DOHH2 (cell line): ENCODE data around the gene SEMA3D.

Experiments
- H3F3A ChIP-seq: fragments of 200-600 bp; sonication (generic), shearing (Covaris generic); 2 replicates; pipeline ENCODE4 v1.6.0; 2016; ENCODE audit warnings: antibody characterized with exemption, mild to moderate bottlenecking; ENCODE audit not compliant: control insufficient read depth, insufficient read depth
- H3K27ac ChIP-seq: fragments of 200-600 bp; sonication (generic); 2 replicates; pipeline ENCODE4 v1.5.1; 2014; ENCODE audit warnings: low read depth, mild to moderate bottlenecking, low read length, moderate library complexity
- H3K27me3 ChIP-seq: fragments of 200-600 bp; sonication (generic); 2 replicates; pipeline ENCODE4 v1.6.1; 2014; ENCODE audit warnings: mild to moderate bottlenecking, low read length, mixed read lengths; ENCODE audit not compliant: control insufficient read depth
- H3K36me3 ChIP-seq: fragments of 200-600 bp; sonication (generic); 2 replicates; pipeline ENCODE4 v1.6.1; 2014; ENCODE audit warnings: mild to moderate bottlenecking, low read length, moderate library complexity, mixed read lengths; ENCODE audit not compliant: control insufficient read depth
- H3K4me1 ChIP-seq: fragments of 200-600 bp; sonication (generic); 2 replicates; pipeline ENCODE4 v1.6.1; 2014; ENCODE audit warnings: mild to moderate bottlenecking, low read length, mixed read lengths; ENCODE audit not compliant: control insufficient read depth
- H3K4me2 ChIP-seq: fragments of 200-600 bp; sonication (generic); 2 replicates; pipeline ENCODE4 v1.6.0; 2014; ENCODE audit warnings: mild to moderate bottlenecking, low read length, moderate library complexity
- H3K4me3 ChIP-seq: fragments of 200-600 bp; sonication (generic); 2 replicates; pipeline ENCODE4 v1.5.1; 2014; ENCODE audit warnings: mild to moderate bottlenecking, low read length, mixed read lengths
- H3K79me2 ChIP-seq: fragments of 200-600 bp; sonication (generic); 2 replicates; pipeline ENCODE4 v1.6.1; 2014; ENCODE audit warnings: mild to moderate bottlenecking, low read length, mixed read lengths; ENCODE audit not compliant: control insufficient read depth
- H3K9me2 ChIP-seq: fragments of 200-600 bp; sonication (generic); replicated peaks from 2 replicates; pipeline ENCODE4 v1.6.1; 2014; ENCODE audit warnings: mild to moderate bottlenecking, low read length, mixed read lengths; ENCODE audit not compliant: control insufficient read depth
- H3K9me3 ChIP-seq: fragments of 200-600 bp; sonication (generic); 2 replicates; pipeline ENCODE4 v1.6.1; 2014; ENCODE audit warnings: antibody characterized with exemption, low read length, mixed read lengths; ENCODE audit not compliant: control insufficient read depth, insufficient read depth
- H4K20me1 ChIP-seq: fragments of 200-600 bp; sonication (generic); 2 replicates; pipeline ENCODE4 v1.6.0; 2014; ENCODE audit warnings: low read depth, mild to moderate bottlenecking, antibody characterized with exemption, low read length, moderate library complexity; ENCODE audit not compliant: control insufficient read depth, insufficient read depth
- EZH2phosphoT487 ChIP-seq: fragments of 200-600 bp; sonication (generic); IDR thresholded peaks from 2 replicates; pipeline ENCODE4 v1.6.1; 2017; ENCODE audit warnings: borderline replicate concordance, mild to moderate bottlenecking, antibody characterized with exemption, low read length, moderate library complexity, mixed read lengths
- TF ChIP-seq, protein P1 (sequence below): fragments of 200-600 bp; sonication (generic); IDR thresholded peaks from one replicate; pipeline ENCODE4 v1.5.1; 2014; ENCODE audit warnings: antibody characterized with exemption, mild to moderate bottlenecking, low read depth, low read length; ENCODE audit not compliant: poor library complexity, severe bottlenecking

SEMA3D gene

DNA sequence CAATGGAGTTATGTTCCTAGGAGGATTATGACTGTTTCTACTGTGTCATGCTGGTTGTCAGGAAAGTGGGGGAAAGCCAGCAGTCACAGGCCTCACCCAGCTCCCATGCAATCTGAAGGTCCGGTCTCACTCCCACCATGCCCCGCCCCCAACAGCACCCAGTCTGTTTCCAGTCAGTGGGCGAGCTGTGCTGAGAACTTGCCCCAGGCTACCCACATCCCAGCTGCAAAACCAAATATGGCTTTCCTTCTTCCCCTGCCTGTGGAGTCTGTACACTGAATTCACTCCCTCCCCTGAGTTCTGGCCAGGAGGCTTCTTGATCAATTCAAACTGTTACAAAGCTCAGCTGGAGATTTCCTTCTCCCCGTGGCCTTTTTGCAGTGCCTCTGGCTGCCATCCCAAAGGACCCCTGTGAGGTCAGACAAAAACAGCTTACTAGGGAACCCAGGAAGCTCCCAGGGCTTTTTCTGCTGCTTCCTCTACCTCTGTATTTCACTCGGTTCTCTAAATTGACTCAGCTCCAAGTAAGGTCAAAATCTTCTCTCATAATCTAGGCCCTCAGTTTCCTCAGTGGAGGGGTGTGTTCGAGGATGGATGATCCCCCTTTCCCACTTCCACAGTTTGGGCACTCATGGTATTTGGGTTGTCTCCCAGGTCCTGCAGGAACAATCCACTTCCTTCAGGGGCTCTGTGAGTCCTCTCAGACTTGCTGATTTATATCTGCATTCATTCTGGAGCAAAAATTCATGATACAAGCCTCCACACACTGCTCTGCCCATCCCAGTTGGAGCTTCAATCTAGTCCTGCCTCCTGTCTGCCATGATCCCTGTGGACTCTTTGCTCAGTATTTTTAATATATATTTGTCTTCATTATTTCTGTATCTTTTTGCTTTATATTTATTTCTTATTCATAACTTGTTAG lies 205.5 kb downstream of the SEMA3D start:
- H3K4me1 ChIP-seq = no peaks in the 10 kb centered on the region
- H3K9me2 ChIP-seq = no peaks in the 10 kb centered on the region
- H3F3A ChIP-seq = no peaks in the 10 kb centered on the region
- no peak overlapping the region for H3K4me2 ChIP-seq
- H3K36me3 ChIP-seq = no peaks in the 10 kb centered on the region
- H3K4me3 ChIP-seq = no peak overlapping the region
- no peaks in the 10 kb centered on the region for H4K20me1 ChIP-seq
- H3K79me2 ChIP-seq = no peaks in the 10 kb centered on the region
- TF ChIP-seq, protein P1, sequence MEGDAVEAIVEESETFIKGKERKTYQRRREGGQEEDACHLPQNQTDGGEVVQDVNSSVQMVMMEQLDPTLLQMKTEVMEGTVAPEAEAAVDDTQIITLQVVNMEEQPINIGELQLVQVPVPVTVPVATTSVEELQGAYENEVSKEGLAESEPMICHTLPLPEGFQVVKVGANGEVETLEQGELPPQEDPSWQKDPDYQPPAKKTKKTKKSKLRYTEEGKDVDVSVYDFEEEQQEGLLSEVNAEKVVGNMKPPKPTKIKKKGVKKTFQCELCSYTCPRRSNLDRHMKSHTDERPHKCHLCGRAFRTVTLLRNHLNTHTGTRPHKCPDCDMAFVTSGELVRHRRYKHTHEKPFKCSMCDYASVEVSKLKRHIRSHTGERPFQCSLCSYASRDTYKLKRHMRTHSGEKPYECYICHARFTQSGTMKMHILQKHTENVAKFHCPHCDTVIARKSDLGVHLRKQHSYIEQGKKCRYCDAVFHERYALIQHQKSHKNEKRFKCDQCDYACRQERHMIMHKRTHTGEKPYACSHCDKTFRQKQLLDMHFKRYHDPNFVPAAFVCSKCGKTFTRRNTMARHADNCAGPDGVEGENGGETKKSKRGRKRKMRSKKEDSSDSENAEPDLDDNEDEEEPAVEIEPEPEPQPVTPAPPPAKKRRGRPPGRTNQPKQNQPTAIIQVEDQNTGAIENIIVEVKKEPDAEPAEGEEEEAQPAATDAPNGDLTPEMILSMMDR = no peak
- no peak for TF ChIP-seq EZH2phosphoT487
- no peaks in the 10 kb centered on the region for H3K9me3 ChIP-seq
- no peak overlapping the region for H3K27ac ChIP-seq
- no peaks in the 10 kb centered on the region for H3K27me3 ChIP-seq

DNA sequence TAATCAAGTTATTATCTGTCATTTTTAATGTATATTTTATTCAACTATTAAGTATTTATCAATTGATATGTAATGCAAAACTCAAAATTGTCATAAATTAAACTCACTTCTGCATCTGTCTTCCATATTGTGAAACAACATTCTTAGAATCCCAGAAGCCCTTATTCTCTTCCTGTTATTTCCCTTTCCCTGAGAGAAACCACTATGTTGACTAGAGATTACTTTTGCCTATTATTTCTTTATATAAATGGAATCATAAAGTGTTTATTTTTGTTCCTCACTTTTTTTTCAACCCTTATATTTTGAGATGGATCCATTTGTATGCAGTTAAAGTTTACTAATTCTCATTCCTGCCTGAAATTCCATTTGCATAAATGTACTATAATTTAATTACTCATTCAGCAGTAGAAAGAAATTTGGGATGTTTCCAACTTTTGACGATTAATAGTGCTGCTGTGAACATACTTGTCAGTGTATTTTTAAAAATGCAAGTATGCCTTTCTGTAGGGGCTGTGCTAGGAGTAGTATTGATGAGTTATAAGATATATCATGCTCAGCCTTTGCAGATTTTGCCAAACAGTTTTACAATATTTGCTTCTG lies 211.2 kb downstream of the SEMA3D start:
- Histone ChIP-seq H3K4me1 (no peaks in the 10 kb centered on the region), H3K27me3 (no peaks in the 10 kb centered on the region), H3K9me2 (no peaks in the 10 kb centered on the region), H3K79me2 (no peaks in the 10 kb centered on the region), H3K9me3 (no peaks in the 10 kb centered on the region), H3K27ac (no peak overlapping the region), H3K4me2 (no peak overlapping the region), H4K20me1 (no peaks in the 10 kb centered on the region), H3F3A (no peaks in the 10 kb centered on the region), H3K36me3 (no peaks in the 10 kb centered on the region), H3K4me3 (no peak overlapping the region)
- TF ChIP-seq, protein P1 = no peak
- TF ChIP-seq EZH2phosphoT487 = no peak

- Histone ChIP-seq H3K79me2 (no peaks in the 10 kb centered on the region), H3K36me3 (no peaks in the 10 kb centered on the region), H3K4me2 (no peak overlapping the region), H3K27ac (no peak overlapping the region), H3K4me3 (no peak overlapping the region), H3K9me3 (no peaks in the 10 kb centered on the region), H3K4me1 (no peaks in the 10 kb centered on the region), H3F3A (no peaks in the 10 kb centered on the region), H3K27me3 (no peaks in the 10 kb centered on the region), H4K20me1 (no peaks in the 10 kb centered on the region), H3K9me2 (no peaks in the 10 kb centered on the region)
- TF ChIP-seq EZH2phosphoT487 = no peak
- TF ChIP-seq, protein P1 = no peak
Measured at GRCh38 chr7:84971360-84971759, 215.5 kb downstream of the SEMA3D start.
